Prostate gland (tissue), 2 donors: ENCODE measurements around the gene SMYD5. TPM values are rescaled to one million over a fixed set of nuclear protein-coding genes. Genes with fewer than 3 reads are reported as not detected.
A peak's percentile ranks its signal among the peaks of the same experiment; 100 is the strongest.

Source experiments
- DNase-seq: peaks from one replicate; pipeline ENCODE4 v3.0.0-alpha.2; 2019; ENCODE audit warnings: low spot score
- H3K27ac ChIP-seq, 2 donors: fragments of 200-600 bp; sonication (generic); 2 replicates each; pipeline ENCODE4 v1.5.1; 2017 to 2019
- H3K27me3 ChIP-seq: fragments of 200-600 bp; sonication (generic); replicated peaks from 2 replicates; pipeline ENCODE4 v1.5.1; 2019; ENCODE audit not compliant: insufficient read depth
- H3K36me3 ChIP-seq, 2 donors: fragments of 200-600 bp; sonication (generic); 1 replicate in 1 of 2; 2 replicates in 1 of 2; pipeline versions ENCODE4 v1.5.1 to v1.8.1; 2017 to 2019
- H3K4me1 ChIP-seq: fragments of 200-600 bp; sonication (generic); replicated peaks from 2 replicates; pipeline ENCODE4 v1.5.1; 2019
- H3K4me3 ChIP-seq, 2 donors: fragments of 200-600 bp; sonication (generic); 2 replicates each; pipeline ENCODE4 v1.5.1; 2017 to 2019
- H3K9me3 ChIP-seq: fragments of 200-600 bp; sonication (generic); 2 replicates; pipeline ENCODE4 v1.5.1; 2017
- CTCF ChIP-seq, 4 experiments: fragments of 200-600 bp in 2 of 4; fragments of 450-650 bp in 2 of 4; sonication (generic) in 2 of 4; IDR thresholded peaks; 1 replicate in 3 of 4; 2 replicates in 1 of 4; pipeline ENCODE4 v1.5.1; 2016 to 2019; ENCODE audit warnings: antibody characterized with exemption in 4 of 4, mild to moderate bottlenecking in 2 of 4, moderate library complexity in 2 of 4
- POLR2A ChIP-seq: fragments of 450-650 bp; IDR thresholded peaks from one replicate; pipeline ENCODE4 v1.6.1; 2016; ENCODE audit warnings: antibody characterized with exemption, mild to moderate bottlenecking
- POLR2AphosphoS5 ChIP-seq: sonication (generic); formaldehyde crosslinking; IDR thresholded peaks from one replicate; pipeline ENCODE4 v1.6.1; 2017; ENCODE audit warnings: antibody characterized with exemption
- WGBS: methylation state at CpG from one replicate; pipeline ENCODE4 v1.1.5; 2018; 5-methylcytosine and 5-hydroxymethylcytosine counted together
- intact Hi-C: fragments of 100-400 bp; cut with DNase I; formaldehyde crosslinking; loops from one replicate; pipeline ENCODE4 v1.14.2; 2022
- total RNA-seq, 2 donors: library from RNA; depleted of rRNA; stranded (reverse); fragments of >200 nt; gene quantifications; one replicate each; pipeline ENCODE4 v1.1.0, GENCODE V29; 2016

SMYD5 gene
- total RNA-seq, 2 donors from 2014 or later = 12.5 to 36.6 TPM

- no peaks in the 10 kb centered on the region for H3K9me3 ChIP-seq
- no peaks in the 10 kb centered on the region for H3K27me3 ChIP-seq
- TF ChIP-seq POLR2A = no peak
- TF ChIP-seq POLR2AphosphoS5 = no peak
- TF ChIP-seq CTCF (IDR thresholded peaks at IDR 0.05) = no peak
- H3K36me3 ChIP-seq = no peaks in the 10 kb centered on the region
- intact Hi-C loops = no loop called here
- no peak for DNase-seq
- no peak overlapping the region for H3K27ac ChIP-seq
- H3K4me3 ChIP-seq = no peak overlapping the region
- 74% methylated on average over 9 of the region's 9 CpGs for WGBS
- H3K4me1 ChIP-seq = no peaks in the 10 kb centered on the region
These were observed 11.7 kb downstream of the SMYD5 start for GRCh38 chr2:73225513-73226360.

GRCh38 chr2:73227086-73227485, 13.0 kb downstream of the SMYD5 start:
- intact Hi-C loops = no loop called here
- Histone ChIP-seq H3K27me3 (no peaks in the 10 kb centered on the region), H3K4me3 (no peak overlapping the region), H3K4me1 (no peaks in the 10 kb centered on the region), H3K9me3 (no peaks in the 10 kb centered on the region), H3K27ac (no peak overlapping the region), H3K36me3 (no peaks in the 10 kb centered on the region)
- WGBS = 65% methylated on average over 3 of the region's 3 CpGs
- no peak for DNase-seq
- TF ChIP-seq CTCF (IDR thresholded peaks at IDR 0.05) (no peak), POLR2AphosphoS5 (no peak), POLR2A (no peak)

- no peaks in the 10 kb centered on the region for H3K4me1 ChIP-seq
- H3K36me3 ChIP-seq = no peaks in the 10 kb centered on the region
- intact Hi-C loops = no loop called here
- no peak overlapping the region for H3K27ac ChIP-seq
- no peak for TF ChIP-seq CTCF (IDR thresholded peaks at IDR 0.05)
- no peak for TF ChIP-seq POLR2AphosphoS5
- TF ChIP-seq POLR2A = no peak
- no peak for DNase-seq
- no peaks in the 10 kb centered on the region for H3K9me3 ChIP-seq
- H3K4me3 ChIP-seq = no peak overlapping the region
- 78% methylated on average over 14 of the region's 14 CpGs for WGBS
- H3K27me3 ChIP-seq = no peaks in the 10 kb centered on the region
These were observed 14.6 kb downstream of the SMYD5 start for GRCh38 chr2:73228631-73229030.

GRCh38 chr2:73232403-73233153, 18.5 kb downstream of the SMYD5 start:
- Histone ChIP-seq H3K27me3 (no peaks in the 10 kb centered on the region), H3K4me3 (peak overlapping the region; percentile 60 to 77), H3K9me3 (no peaks in the 10 kb centered on the region), H3K4me1 (peaks cover under 1% of the 10 kb centered on the region), H3K36me3 (no peaks in the 10 kb centered on the region), H3K27ac (peak overlapping the region; percentile 38 to 44)
- no peak for DNase-seq
- 2% methylated on average over 25 of the region's 37 CpGs for WGBS
- TF ChIP-seq POLR2A = no peak
- TF ChIP-seq CTCF (IDR thresholded peaks at IDR 0.05) = no peak
- no peak for TF ChIP-seq POLR2AphosphoS5
- intact Hi-C loops = loop anchor here (5.0 kb wide), 1 partner anchor 155 kb away; the partner anchor contains the start of gene ALMS1
